ENCODE data around the gene ANKRD1.

GRCh38 chr10:90893190-90893589 is 27.7 kb downstream of the ANKRD1 start:
- TF ChIP-seq CTCF (IDR thresholded peaks at IDR 0.05) (no peak), POLR2AphosphoS5 (IDR thresholded peaks at IDR 0.05) (no peak), POLR2A (IDR thresholded peaks at IDR 0.05) (no peak)
